ENCODE measurements around the gene MARVELD2.

- no peak for TF ChIP-seq YY1 (IDR thresholded peaks at IDR 0.05; ENCODE audit: insufficient read depth, insufficient read length)
- TF ChIP-seq ZNF274 (IDR thresholded peaks at IDR 0.05; ENCODE audit: low read depth, low read length), result no peak
- TF ChIP-seq SUZ12 (IDR thresholded peaks at IDR 0.05; ENCODE audit: extremely low read depth, insufficient read depth, insufficient read length), result no peak
These were observed 10.1 kb upstream of the MARVELD2 start for GRCh38 chr5:69404659-69405330.

Measured in NT2/D1 (cell line).